ENCODE results near the gene PPT1.

Gene PPT1

GRCh38 chr1:40044110-40044509 lies 52.9 kb downstream of the PPT1 start:
- Histone ChIP-seq H3K36me3 (ENCODE audit: low read depth) (peaks cover 73% of the 10 kb centered on the region), H3K4me1 (ENCODE audit: insufficient read depth, poor library complexity, severe bottlenecking) (peaks cover 19% of the 10 kb centered on the region), H3K9me3 (ENCODE audit: severe bottlenecking) (no peaks in the 10 kb centered on the region), H3K27ac (ENCODE audit: poor library complexity, severe bottlenecking) (no peak overlapping the region), H3K4me3 (ENCODE audit: severe bottlenecking) (no peak overlapping the region), H3K27me3 (ENCODE audit: insufficient read depth, poor library complexity, severe bottlenecking) (no peaks in the 10 kb centered on the region)
- no peak for TF ChIP-seq CTCF (IDR thresholded peaks at IDR 0.05; ENCODE audit: poor library complexity, severe bottlenecking)
- ATAC-seq (ENCODE audit: low read depth) = no peak
- DNase-seq (ENCODE audit: low spot score) = no peak

- Histone ChIP-seq H3K9me3 (ENCODE audit: severe bottlenecking) (no peaks in the 10 kb centered on the region), H3K36me3 (ENCODE audit: low read depth) (peaks cover 55% of the 10 kb centered on the region), H3K27ac (ENCODE audit: poor library complexity, severe bottlenecking) (peak overlapping the region; percentile 92), H3K27me3 (ENCODE audit: insufficient read depth, poor library complexity, severe bottlenecking) (no peaks in the 10 kb centered on the region), H3K4me1 (ENCODE audit: insufficient read depth, poor library complexity, severe bottlenecking) (peaks cover 20% of the 10 kb centered on the region), H3K4me3 (ENCODE audit: severe bottlenecking) (no peak overlapping the region)
- no peak for TF ChIP-seq CTCF (IDR thresholded peaks at IDR 0.05; ENCODE audit: poor library complexity, severe bottlenecking)
- ATAC-seq (ENCODE audit: low read depth) (no peak), DNase-seq (ENCODE audit: low spot score) (no peak)
Measured at GRCh38 chr1:40042341-40042740, 54.7 kb downstream of the PPT1 start.

- peak overlapping the region; percentile 92 for H3K27ac ChIP-seq (ENCODE audit: poor library complexity, severe bottlenecking)
- no peak for ATAC-seq (ENCODE audit: low read depth)
- DNase-seq (ENCODE audit: low spot score) = no peak
- TF ChIP-seq CTCF (IDR thresholded peaks at IDR 0.05; ENCODE audit: poor library complexity, severe bottlenecking) = no peak
- no peaks in the 10 kb centered on the region for H3K27me3 ChIP-seq (ENCODE audit: insufficient read depth, poor library complexity, severe bottlenecking)
- peaks cover 25% of the 10 kb centered on the region for H3K4me1 ChIP-seq (ENCODE audit: insufficient read depth, poor library complexity, severe bottlenecking)
- peaks cover 48% of the 10 kb centered on the region for H3K36me3 ChIP-seq (ENCODE audit: low read depth)
- peak overlapping the region; percentile 76 for H3K4me3 ChIP-seq (ENCODE audit: severe bottlenecking)
- no peaks in the 10 kb centered on the region for H3K9me3 ChIP-seq (ENCODE audit: severe bottlenecking)
Measured at GRCh38 chr1:40041466-40041838, 55.6 kb downstream of the PPT1 start.

- Histone ChIP-seq H3K36me3 (ENCODE audit: low read depth) (peaks cover 41% of the 10 kb centered on the region), H3K9me3 (ENCODE audit: severe bottlenecking) (no peaks in the 10 kb centered on the region), H3K27ac (ENCODE audit: poor library complexity, severe bottlenecking) (peak within 1 kb of the TSS; percentile 92), H3K4me1 (ENCODE audit: insufficient read depth, poor library complexity, severe bottlenecking) (peaks cover 26% of the 10 kb centered on the region), H3K4me3 (ENCODE audit: severe bottlenecking) (peak within 1 kb of the TSS; percentile 76), H3K27me3 (ENCODE audit: insufficient read depth, poor library complexity, severe bottlenecking) (no peaks in the 10 kb centered on the region)
- ATAC-seq (ENCODE audit: low read depth) (peak; percentile 82), DNase-seq (ENCODE audit: low spot score) (peak; percentile 97)
- no peak for TF ChIP-seq CTCF (IDR thresholded peaks at IDR 0.05; ENCODE audit: poor library complexity, severe bottlenecking)
Measured at GRCh38 chr1:40040511-40041465, 56.3 kb downstream of the PPT1 start, which contains the start of gene CAP1. TSS of gene CAP1 (plus strand) at chr1:40040729. CDS start at chr1:40059347, 18,618 bp downstream.
